Calu3 (cell line): ENCODE measurements around the gene PREX1. TPM values are rescaled to one million over a fixed set of nuclear protein-coding genes. Genes with fewer than 3 reads are reported as not detected.
"Not testable (repeated sequence)": the region's sequence is repeated elsewhere in the genome, so short reads cannot be mapped to it uniquely, and the experiment has no call there.

Experiments
- BruUV-seq: library from RNA; stranded (reverse); fragments of 400-500 nt; replicated peaks from 2 replicates; lab custom pipeline; 2021; lab: Mats Ljungman, UMichigan
- CTCF ChIA-PET: fragments of 300-600 bp; sonication (Branson Sonifier 250); formaldehyde crosslinking; loops from one replicate; lab custom pipeline; 2022; ENCODE audit warnings: antibody characterized with exemption; lab: Charles Lee
- DNase-seq: peaks from one replicate; pipeline ENCODE4 v3.0.0; 2022
- H3K27ac Mint-ChIP-seq: one replicate; pipeline ENCODE4 v1.8.0; 2022; ENCODE audit warnings: mixed read lengths; ENCODE audit not compliant: unreplicated experiment
- H3K27me3 Mint-ChIP-seq: one replicate; pipeline ENCODE4 v1.8.0; 2022; ENCODE audit warnings: mixed read lengths; ENCODE audit not compliant: unreplicated experiment
- H3K36me3 Mint-ChIP-seq: one replicate; pipeline ENCODE4 v1.8.0; 2022; ENCODE audit warnings: mild to moderate bottlenecking, moderate library complexity, mixed read lengths; ENCODE audit not compliant: insufficient read depth, unreplicated experiment
- H3K4me1 Mint-ChIP-seq: one replicate; pipeline ENCODE4 v1.8.0; 2022; ENCODE audit warnings: mild to moderate bottlenecking, low read depth, mixed read lengths; ENCODE audit not compliant: unreplicated experiment
- H3K4me3 Mint-ChIP-seq: one replicate; pipeline ENCODE4 v1.8.0; 2022; ENCODE audit warnings: mild to moderate bottlenecking, low read depth, moderate library complexity, mixed read lengths; ENCODE audit not compliant: unreplicated experiment
- H3K9me3 Mint-ChIP-seq: one replicate; pipeline ENCODE4 v1.8.0; 2022; ENCODE audit warnings: low read depth, mixed read lengths; ENCODE audit not compliant: unreplicated experiment
- intact Hi-C: fragments of 100-400 bp; cut with micrococcal nuclease; formaldehyde crosslinking; loops from one replicate; pipeline ENCODE4 v1.10.0; 2022; ENCODE audit not compliant: unreplicated experiment
- total RNA-seq: library from RNA; stranded (reverse); gene quantifications from 2 replicates; pipeline ENCODE4 v1.2.3, GENCODE V29; 2022
- TF ChIP-seq, protein P1 (sequence below): fragments of 200-600 bp; IDR thresholded peaks from one replicate; pipeline ENCODE4 v1.8.0; 2022; ENCODE audit warnings: antibody characterized with exemption; ENCODE audit not compliant: unreplicated experiment

The PREX1 gene
- total RNA-seq, 1 experiment from 2014 or later = 0.31 TPM

DNA sequence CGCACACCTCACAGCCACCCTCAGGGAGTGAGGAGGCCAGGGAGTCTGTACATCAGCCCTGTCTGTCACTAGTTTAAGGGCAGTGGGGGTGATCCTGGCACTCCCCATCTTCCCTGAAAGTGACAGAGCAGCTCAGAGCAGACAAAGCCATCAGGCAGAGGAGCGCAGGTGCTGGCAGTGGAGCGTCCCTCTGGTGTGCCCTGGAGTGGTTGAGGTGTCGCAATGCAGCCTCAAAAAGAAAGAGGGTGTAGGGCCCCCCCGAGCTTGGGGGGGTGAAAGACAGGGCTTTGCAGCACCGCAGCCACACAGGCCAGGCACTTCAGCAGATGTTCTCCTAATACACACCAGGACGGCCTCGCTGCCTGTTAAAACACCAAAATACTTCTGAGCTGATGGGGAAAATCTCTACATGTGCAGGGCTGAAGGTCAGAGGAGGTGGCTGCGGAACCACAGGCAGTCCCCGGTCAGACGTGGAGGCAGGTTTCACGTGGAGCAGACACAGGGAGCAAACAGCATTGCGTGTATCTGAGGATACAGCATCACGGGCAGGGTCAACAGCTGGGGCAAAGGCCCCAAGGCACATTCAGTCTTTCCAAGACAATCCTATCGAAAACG lies 69.5 kb downstream of the PREX1 start:
- Mint-ChIP-seq H3K4me1 (peaks cover 15% of the 10 kb centered on the region), H3K4me3 (no peak overlapping the region), H3K27me3 (peaks cover 45% of the 10 kb centered on the region), H3K27ac (no peak overlapping the region), H3K9me3 (no peaks in the 10 kb centered on the region), H3K36me3 (no peaks in the 10 kb centered on the region)
- DNase-seq = no peak
- intact Hi-C loops = no loop called here
- BruUV-seq = no TSS peak
- TF ChIP-seq, protein P1, sequence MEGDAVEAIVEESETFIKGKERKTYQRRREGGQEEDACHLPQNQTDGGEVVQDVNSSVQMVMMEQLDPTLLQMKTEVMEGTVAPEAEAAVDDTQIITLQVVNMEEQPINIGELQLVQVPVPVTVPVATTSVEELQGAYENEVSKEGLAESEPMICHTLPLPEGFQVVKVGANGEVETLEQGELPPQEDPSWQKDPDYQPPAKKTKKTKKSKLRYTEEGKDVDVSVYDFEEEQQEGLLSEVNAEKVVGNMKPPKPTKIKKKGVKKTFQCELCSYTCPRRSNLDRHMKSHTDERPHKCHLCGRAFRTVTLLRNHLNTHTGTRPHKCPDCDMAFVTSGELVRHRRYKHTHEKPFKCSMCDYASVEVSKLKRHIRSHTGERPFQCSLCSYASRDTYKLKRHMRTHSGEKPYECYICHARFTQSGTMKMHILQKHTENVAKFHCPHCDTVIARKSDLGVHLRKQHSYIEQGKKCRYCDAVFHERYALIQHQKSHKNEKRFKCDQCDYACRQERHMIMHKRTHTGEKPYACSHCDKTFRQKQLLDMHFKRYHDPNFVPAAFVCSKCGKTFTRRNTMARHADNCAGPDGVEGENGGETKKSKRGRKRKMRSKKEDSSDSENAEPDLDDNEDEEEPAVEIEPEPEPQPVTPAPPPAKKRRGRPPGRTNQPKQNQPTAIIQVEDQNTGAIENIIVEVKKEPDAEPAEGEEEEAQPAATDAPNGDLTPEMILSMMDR = no peak
- CTCF ChIA-PET = no interaction called here

DNA sequence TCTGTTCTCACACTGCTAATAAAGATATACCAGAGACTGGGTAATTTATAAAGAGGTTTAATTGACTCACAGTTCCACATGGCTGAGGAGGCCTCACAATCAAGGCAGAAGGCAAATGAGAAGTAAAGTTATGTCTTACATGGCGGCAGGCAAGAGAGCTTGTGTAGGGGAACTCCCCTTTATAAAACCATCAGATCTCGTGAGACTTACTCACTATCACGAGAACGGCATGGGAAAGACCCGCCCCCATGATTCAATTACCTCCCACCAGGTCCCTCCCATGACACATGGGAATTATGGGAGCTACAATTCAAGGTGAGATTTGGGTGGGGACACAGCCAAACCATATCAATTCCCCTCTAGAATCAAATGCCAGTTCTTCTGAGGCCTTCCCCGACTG lies 71.0 kb downstream of the PREX1 start:
- H3K27ac Mint-ChIP-seq, BruUV-seq, DNase-seq, H3K9me3 Mint-ChIP-seq, H3K4me3 Mint-ChIP-seq, intact Hi-C loops, H3K36me3 Mint-ChIP-seq: not testable (repeated sequence)
- CTCF ChIA-PET = interaction anchor here (0.6 kb wide), 1 partner anchor 913 kb away, joined by 3 read pairs; no protein-coding TSS in a partner anchor
- H3K4me1 Mint-ChIP-seq = peaks cover 15% of the 10 kb centered on the region
- peaks cover 60% of the 10 kb centered on the region for H3K27me3 Mint-ChIP-seq

DNA sequence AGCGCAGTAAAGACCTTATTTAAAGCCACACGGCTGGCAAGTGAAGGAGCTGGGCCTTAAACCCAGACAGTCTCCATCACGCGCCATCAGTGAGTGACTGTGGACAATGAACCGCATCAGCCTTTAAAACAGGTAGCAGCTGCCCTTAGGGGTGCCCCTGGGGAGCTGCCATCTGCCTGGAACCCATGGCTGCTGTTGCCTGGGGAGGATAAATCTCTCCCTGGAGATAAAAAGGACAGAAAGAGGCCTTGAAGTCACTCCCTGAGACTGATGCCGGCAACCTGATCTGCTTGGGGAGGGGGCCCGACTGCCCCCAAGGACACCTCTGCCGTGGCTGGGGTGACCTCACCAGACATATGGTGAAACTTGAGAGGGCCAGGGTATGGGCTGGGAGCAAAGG lies 73.5 kb downstream of the PREX1 start:
- Mint-ChIP-seq H3K9me3 (no peaks in the 10 kb centered on the region), H3K4me3 (no peak overlapping the region), H3K36me3 (no peaks in the 10 kb centered on the region), H3K27me3 (peaks cover 83% of the 10 kb centered on the region), H3K27ac (no peak overlapping the region), H3K4me1 (no peaks in the 10 kb centered on the region)
- intact Hi-C loops = no loop called here
- DNase-seq = no peak
- CTCF ChIA-PET = no interaction called here
- TF ChIP-seq, protein P1 = no peak
- BruUV-seq = no TSS peak

DNA sequence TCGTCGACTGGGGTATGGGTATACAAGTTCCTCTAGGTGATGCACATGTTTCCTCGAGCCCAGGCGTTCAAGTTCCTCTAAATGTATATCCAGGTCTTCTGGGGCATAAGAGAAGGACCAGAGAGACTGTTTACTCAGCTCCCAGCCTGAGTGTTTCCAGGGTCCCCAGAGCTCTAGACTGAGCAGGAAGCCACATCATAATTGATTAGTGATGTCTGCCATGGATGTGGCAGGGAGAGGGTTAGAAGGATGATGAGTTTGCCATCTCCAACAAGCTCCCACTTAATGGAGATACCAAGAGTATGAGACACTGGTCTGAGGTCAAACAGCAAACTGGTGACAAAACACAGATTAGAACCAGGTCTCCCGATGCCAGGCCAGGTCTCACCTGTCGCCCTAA lies 74.8 kb downstream of the PREX1 start:
- Mint-ChIP-seq H3K36me3 (no peaks in the 10 kb centered on the region), H3K27me3 (peaks cover 89% of the 10 kb centered on the region), H3K4me3 (no peak overlapping the region), H3K9me3 (no peaks in the 10 kb centered on the region), H3K27ac (no peak overlapping the region), H3K4me1 (no peaks in the 10 kb centered on the region)
- intact Hi-C loops = no loop called here
- no TSS peak for BruUV-seq
- DNase-seq = no peak
- CTCF ChIA-PET = no interaction called here
- TF ChIP-seq, protein P1 = no peak

DNA sequence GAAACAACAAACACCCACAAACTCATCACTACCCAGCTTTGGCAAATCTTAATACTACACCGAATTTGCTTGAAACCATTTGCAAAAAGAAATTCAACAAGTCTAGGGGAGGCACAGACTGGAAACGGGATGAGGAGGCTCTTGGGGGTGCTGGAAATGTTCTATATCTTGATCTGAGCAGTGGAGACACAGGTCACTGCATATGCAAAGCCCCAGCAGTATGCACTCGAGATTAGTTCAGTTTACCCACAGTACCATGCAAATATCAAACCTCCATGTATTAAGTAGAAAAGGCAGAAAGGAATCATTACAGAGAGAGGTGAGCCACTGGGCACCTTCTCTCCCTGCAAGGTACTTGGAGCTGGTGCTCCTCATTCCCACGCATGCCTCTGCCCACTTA lies 75.9 kb downstream of the PREX1 start:
- no TSS peak for BruUV-seq
- Mint-ChIP-seq H3K36me3 (no peaks in the 10 kb centered on the region), H3K27ac (no peak overlapping the region), H3K27me3 (peaks cover 82% of the 10 kb centered on the region), H3K9me3 (no peaks in the 10 kb centered on the region), H3K4me1 (no peaks in the 10 kb centered on the region), H3K4me3 (no peak overlapping the region)
- intact Hi-C loops = no loop called here
- CTCF ChIA-PET = interaction anchor here (0.7 kb wide), 1 partner anchor 8 kb away, joined by 3 read pairs; no protein-coding TSS in a partner anchor
- TF ChIP-seq, protein P1 = no peak
- no peak for DNase-seq
